HepG2 (cell line): ENCODE data around the gene SLC4A11. TPM values are rescaled to one million over a fixed set of nuclear protein-coding genes. Genes with fewer than 3 reads are reported as not detected.
A peak's percentile ranks its signal among the peaks of the same experiment; 100 is the strongest.

Experiments
- CEBPG ChIP-seq: IDR thresholded peaks from 2 replicates; pipeline ENCODE4 v1.6.1; 2016
- EED ChIP-seq: sonication (generic); formaldehyde crosslinking; IDR thresholded peaks from 2 replicates; pipeline ENCODE4 v1.5.0; 2020; ENCODE audit warnings: mild to moderate bottlenecking, missing genetic modification reagents
- MATR3 ChIP-seq: sonication (generic); formaldehyde crosslinking; IDR thresholded peaks from 2 replicates; pipeline ENCODE4 v1.4.0; 2020; ENCODE audit warnings: missing genetic modification reagents
- NFE2L2 ChIP-seq: fragments of 150-350 bp; IDR thresholded peaks from 2 replicates; pipeline ENCODE4 v1.6.1; 2014; ENCODE audit warnings: low read length
- POLR2A ChIP-seq, 2 experiments: IDR thresholded peaks; 2 replicates each; pipeline ENCODE4 v1.6.1; 2011; ENCODE audit warnings: low read depth in 2 of 2, low read length in 2 of 2, mild to moderate bottlenecking in 1 of 2, moderate library complexity in 1 of 2; ENCODE audit not compliant: insufficient read depth in 1 of 2
- RAD21 ChIP-seq: fragments of 450-650 bp; formaldehyde crosslinking; IDR thresholded peaks from 2 replicates; pipeline ENCODE4 v1.5.0; 2020; ENCODE audit warnings: mild to moderate bottlenecking
- STAG1 ChIP-seq: sonication (generic); formaldehyde crosslinking; IDR thresholded peaks from 2 replicates; pipeline ENCODE4 v1.4.0; 2020; ENCODE audit warnings: missing genetic modification reagents
- ZNF138 ChIP-seq: sonication (generic); formaldehyde crosslinking; IDR thresholded peaks from 2 replicates; pipeline ENCODE4 v1.5.0; 2020; ENCODE audit warnings: mild to moderate bottlenecking, low read depth, missing genetic modification reagents
- ZNF282 ChIP-seq: fragments of 450-650 bp; IDR thresholded peaks from 2 replicates; pipeline ENCODE4 v1.6.1; 2018; ENCODE audit not compliant: partially characterized antibody
- ZNF333 ChIP-seq: sonication (generic); formaldehyde crosslinking; IDR thresholded peaks from 2 replicates; pipeline ENCODE4 v1.4.0; 2020; ENCODE audit warnings: mild to moderate bottlenecking, missing genetic modification reagents, borderline replicate concordance
- ZNF510 ChIP-seq: sonication (generic); formaldehyde crosslinking; IDR thresholded peaks from 2 replicates; pipeline ENCODE4 v1.4.0; 2020; ENCODE audit warnings: low read depth, mild to moderate bottlenecking, missing genetic modification reagents
- ZSCAN12 ChIP-seq: sonication (generic); formaldehyde crosslinking; IDR thresholded peaks from 2 replicates; pipeline ENCODE4 v1.9.0; 2021; ENCODE audit warnings: mild to moderate bottlenecking, missing genetic modification reagents
- polyA plus RNA-seq, 8 experiments: library from polyadenylated mRNA; depleted of rRNA in 3 of 8; stranded (reverse) in 7 of 8; unstranded in 1 of 8; fragments of >200 nt; fragmentation: Illumina TruSeq in 4 of 8; extraction: Trizol in 4 of 8; gene quantifications; 2 replicates each; pipeline versions ENCODE4 v1.2.1 to v1.2.3, GENCODE V29; 2011 to 2016; ENCODE audit warnings: low read depth in 4 of 8, missing spikeins in 1 of 8, mixed read lengths in 1 of 8; ENCODE audit not compliant: insufficient read depth in 1 of 8
- total RNA-seq, 5 experiments: library from RNA; depleted of rRNA; stranded (reverse); fragments of >200 nt; fragmentation: Illumina TruSeq; extraction: Trizol; gene quantifications; 2 replicates each; pipeline ENCODE4 v1.2.3, GENCODE V29; 2016; ENCODE audit warnings: low read depth in 1 of 5
- TF ChIP-seq, protein P1 (sequence below): sonication (generic); formaldehyde crosslinking; IDR thresholded peaks from 2 replicates; pipeline ENCODE4 v1.5.0; 2020; ENCODE audit warnings: missing genetic modification reagents
- TF ChIP-seq, protein P2 (sequence below): sonication (generic); formaldehyde crosslinking; IDR thresholded peaks from 2 replicates; pipeline ENCODE4 v1.9.0; 2021; ENCODE audit warnings: missing genetic modification reagents, mild to moderate bottlenecking, borderline replicate concordance
- TF ChIP-seq, protein P3 (sequence below): IDR thresholded peaks from 2 replicates; pipeline ENCODE4 v1.6.1; 2016; ENCODE audit warnings: low read depth
- TF ChIP-seq, protein P4 (sequence below): sonication (generic); formaldehyde crosslinking; IDR thresholded peaks from 2 replicates; pipeline ENCODE4 v1.8.0; 2022; ENCODE audit warnings: mild to moderate bottlenecking, missing genetic modification reagents
- TF ChIP-seq, protein P5 (sequence below): sonication (generic); formaldehyde crosslinking; IDR thresholded peaks from 2 replicates; pipeline ENCODE4 v1.5.1; 2020; ENCODE audit warnings: mild to moderate bottlenecking, missing genetic modification reagents, borderline replicate concordance
- TF ChIP-seq, protein P6 (sequence below): IDR thresholded peaks from 2 replicates; pipeline ENCODE4 v1.6.1; 2012; ENCODE audit warnings: low read depth, low read length, improper control_type of control experiment
- TF ChIP-seq, protein P7 (sequence below): sonication (generic); formaldehyde crosslinking; IDR thresholded peaks from 2 replicates; pipeline ENCODE4 v1.4.0; 2020; ENCODE audit warnings: missing genetic modification reagents, borderline replicate concordance

SLC4A11 gene
- total and polyA plus RNA-seq, 2 of the 13 experiments (the other 11 are each of a cell fraction or from before 2014, with no cell fraction given), result 3.9 to 27.0 TPM

DNA sequence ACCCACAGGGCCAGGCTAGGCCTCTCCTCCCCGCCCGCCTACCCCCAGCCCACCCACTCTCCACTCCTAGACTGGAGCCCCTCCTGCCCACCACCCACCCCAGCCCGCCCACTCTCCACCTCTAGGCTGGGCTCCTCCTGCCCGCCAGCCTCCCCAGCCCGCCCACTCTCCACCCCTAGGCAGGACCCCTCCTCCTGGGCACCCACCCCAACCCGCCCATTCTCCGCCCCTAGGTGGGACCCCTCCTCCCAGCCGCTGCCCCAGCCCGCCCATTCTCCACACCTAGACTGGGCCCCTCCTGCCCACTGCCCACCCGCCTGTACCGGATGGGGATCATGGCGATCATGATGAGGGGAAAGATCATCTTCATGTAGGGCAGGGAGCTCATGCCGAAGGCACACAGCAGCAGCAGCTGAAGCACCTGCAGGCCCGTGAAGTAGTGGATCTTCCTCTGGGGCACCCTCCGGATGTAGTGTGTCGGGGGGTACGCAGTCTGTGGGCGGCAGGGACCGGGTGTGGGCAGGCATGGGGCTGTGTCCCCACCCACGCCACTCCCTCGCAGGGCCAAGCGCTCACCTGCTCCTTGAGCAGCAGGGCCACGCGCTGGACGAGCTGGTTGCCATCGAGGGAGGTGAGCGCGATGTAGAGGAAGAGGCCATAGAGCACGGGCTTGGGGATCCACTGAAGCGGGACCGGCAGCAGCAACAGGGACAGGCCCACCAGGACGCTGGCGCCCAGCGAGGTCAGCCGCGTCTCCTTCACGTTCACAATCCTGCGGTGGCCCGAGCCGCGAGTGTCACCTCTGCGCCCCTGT, 10.8 kb downstream of the SLC4A11 start (continued):
- TF ChIP-seq ZSCAN12, result no peak
- TF ChIP-seq, protein P1, sequence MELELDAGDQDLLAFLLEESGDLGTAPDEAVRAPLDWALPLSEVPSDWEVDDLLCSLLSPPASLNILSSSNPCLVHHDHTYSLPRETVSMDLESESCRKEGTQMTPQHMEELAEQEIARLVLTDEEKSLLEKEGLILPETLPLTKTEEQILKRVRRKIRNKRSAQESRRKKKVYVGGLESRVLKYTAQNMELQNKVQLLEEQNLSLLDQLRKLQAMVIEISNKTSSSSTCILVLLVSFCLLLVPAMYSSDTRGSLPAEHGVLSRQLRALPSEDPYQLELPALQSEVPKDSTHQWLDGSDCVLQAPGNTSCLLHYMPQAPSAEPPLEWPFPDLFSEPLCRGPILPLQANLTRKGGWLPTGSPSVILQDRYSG (CRISPR knock-in tag), result no peak
- TF ChIP-seq ZNF510 (CRISPR knock-in tag), result no peak
- TF ChIP-seq, protein P2, sequence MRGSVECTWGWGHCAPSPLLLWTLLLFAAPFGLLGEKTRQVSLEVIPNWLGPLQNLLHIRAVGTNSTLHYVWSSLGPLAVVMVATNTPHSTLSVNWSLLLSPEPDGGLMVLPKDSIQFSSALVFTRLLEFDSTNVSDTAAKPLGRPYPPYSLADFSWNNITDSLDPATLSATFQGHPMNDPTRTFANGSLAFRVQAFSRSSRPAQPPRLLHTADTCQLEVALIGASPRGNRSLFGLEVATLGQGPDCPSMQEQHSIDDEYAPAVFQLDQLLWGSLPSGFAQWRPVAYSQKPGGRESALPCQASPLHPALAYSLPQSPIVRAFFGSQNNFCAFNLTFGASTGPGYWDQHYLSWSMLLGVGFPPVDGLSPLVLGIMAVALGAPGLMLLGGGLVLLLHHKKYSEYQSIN (CRISPR knock-in tag), result no peak
- TF ChIP-seq MATR3 (CRISPR knock-in tag), result 0 out of 2 replicates have a peak, but pooled peaks have one; percentile 6
- no peak for TF ChIP-seq RAD21 (CRISPR knock-in tag)
- no peak for TF ChIP-seq ZNF333 (CRISPR knock-in tag)
- no peak for TF ChIP-seq ZNF282
- TF ChIP-seq, protein P3, sequence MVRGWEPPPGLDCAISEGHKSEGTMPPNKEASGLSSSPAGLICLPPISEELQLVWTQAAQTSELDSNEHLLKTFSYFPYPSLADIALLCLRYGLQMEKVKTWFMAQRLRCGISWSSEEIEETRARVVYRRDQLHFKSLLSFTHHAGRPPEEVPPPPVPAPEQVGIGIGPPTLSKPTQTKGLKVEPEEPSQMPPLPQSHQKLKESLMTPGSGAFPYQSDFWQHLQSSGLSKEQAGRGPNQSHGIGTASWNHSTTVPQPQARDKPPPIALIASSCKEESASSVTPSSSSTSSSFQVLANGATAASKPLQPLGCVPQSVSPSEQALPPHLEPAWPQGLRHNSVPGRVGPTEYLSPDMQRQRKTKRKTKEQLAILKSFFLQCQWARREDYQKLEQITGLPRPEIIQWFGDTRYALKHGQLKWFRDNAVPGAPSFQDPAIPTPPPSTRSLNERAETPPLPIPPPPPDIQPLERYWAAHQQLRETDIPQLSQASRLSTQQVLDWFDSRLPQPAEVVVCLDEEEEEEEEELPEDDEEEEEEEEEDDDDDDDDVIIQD (CRISPR knock-in tag), result no peak
- TF ChIP-seq CEBPG (CRISPR knock-in tag), result no peak
- TF ChIP-seq POLR2A (IDR thresholded peaks at IDR 0.05; ENCODE audit: insufficient read depth in 1 of 2, low read depth in 2 of 2, low read length in 2 of 2), result no peak
- TF ChIP-seq, protein P4, sequence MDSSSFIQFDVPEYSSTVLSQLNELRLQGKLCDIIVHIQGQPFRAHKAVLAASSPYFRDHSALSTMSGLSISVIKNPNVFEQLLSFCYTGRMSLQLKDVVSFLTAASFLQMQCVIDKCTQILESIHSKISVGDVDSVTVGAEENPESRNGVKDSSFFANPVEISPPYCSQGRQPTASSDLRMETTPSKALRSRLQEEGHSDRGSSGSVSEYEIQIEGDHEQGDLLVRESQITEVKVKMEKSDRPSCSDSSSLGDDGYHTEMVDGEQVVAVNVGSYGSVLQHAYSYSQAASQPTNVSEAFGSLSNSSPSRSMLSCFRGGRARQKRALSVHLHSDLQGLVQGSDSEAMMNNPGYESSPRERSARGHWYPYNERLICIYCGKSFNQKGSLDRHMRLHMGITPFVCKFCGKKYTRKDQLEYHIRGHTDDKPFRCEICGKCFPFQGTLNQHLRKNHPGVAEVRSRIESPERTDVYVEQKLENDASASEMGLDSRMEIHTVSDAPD, result no peak
- no peak for TF ChIP-seq NFE2L2
- TF ChIP-seq, protein P5, sequence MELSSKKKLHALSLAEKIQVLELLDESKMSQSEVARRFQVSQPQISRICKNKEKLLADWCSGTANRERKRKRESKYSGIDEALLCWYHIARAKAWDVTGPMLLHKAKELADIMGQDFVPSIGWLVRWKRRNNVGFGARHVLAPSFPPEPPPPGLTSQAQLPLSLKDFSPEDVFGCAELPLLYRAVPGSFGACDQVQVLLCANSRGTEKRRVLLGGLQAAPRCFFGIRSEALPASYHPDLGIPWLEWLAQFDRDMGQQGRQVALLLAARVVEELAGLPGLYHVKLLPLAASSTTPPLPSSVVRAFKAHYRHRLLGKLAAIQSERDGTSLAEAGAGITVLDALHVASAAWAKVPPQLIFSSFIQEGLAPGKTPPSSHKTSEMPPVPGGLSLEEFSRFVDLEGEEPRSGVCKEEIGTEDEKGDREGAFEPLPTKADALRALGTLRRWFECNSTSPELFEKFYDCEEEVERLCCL (CRISPR knock-in tag), result no peak
- TF ChIP-seq, protein P6, sequence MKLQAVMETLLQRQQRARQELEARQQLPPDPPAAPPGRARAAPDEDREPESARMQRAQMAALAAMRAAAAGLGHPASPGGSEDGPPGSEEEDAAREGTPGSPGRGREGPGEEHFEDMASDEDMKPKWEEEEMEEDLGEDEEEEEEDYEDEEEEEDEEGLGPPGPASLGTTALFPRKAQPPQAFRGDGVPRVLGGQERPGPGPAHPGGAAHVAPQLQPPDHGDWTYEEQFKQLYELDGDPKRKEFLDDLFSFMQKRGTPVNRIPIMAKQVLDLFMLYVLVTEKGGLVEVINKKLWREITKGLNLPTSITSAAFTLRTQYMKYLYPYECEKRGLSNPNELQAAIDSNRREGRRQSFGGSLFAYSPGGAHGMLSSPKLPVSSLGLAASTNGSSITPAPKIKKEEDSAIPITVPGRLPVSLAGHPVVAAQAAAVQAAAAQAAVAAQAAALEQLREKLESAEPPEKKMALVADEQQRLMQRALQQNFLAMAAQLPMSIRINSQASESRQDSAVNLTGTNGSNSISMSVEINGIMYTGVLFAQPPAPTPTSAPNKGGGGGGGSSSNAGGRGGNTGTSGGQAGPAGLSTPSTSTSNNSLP, result no peak
- TF ChIP-seq ZNF138 (CRISPR knock-in tag), result no peak
- TF ChIP-seq STAG1 (CRISPR knock-in tag), result no peak
- TF ChIP-seq EED (CRISPR knock-in tag), result no peak
- TF ChIP-seq, protein P7, sequence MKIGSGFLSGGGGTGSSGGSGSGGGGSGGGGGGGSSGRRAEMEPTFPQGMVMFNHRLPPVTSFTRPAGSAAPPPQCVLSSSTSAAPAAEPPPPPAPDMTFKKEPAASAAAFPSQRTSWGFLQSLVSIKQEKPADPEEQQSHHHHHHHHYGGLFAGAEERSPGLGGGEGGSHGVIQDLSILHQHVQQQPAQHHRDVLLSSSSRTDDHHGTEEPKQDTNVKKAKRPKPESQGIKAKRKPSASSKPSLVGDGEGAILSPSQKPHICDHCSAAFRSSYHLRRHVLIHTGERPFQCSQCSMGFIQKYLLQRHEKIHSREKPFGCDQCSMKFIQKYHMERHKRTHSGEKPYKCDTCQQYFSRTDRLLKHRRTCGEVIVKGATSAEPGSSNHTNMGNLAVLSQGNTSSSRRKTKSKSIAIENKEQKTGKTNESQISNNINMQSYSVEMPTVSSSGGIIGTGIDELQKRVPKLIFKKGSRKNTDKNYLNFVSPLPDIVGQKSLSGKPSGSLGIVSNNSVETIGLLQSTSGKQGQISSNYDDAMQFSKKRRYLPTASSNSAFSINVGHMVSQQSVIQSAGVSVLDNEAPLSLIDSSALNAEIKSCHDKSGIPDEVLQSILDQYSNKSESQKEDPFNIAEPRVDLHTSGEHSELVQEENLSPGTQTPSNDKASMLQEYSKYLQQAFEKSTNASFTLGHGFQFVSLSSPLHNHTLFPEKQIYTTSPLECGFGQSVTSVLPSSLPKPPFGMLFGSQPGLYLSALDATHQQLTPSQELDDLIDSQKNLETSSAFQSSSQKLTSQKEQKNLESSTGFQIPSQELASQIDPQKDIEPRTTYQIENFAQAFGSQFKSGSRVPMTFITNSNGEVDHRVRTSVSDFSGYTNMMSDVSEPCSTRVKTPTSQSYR (CRISPR knock-in tag), result no peak
